Measurements from ENCODE around the gene PPP2R5C.
"Not testable (repeated sequence)": the region's sequence is repeated elsewhere in the genome, so short reads cannot be mapped to it uniquely, and the experiment has no call there.

Gene PPP2R5C

DNA sequence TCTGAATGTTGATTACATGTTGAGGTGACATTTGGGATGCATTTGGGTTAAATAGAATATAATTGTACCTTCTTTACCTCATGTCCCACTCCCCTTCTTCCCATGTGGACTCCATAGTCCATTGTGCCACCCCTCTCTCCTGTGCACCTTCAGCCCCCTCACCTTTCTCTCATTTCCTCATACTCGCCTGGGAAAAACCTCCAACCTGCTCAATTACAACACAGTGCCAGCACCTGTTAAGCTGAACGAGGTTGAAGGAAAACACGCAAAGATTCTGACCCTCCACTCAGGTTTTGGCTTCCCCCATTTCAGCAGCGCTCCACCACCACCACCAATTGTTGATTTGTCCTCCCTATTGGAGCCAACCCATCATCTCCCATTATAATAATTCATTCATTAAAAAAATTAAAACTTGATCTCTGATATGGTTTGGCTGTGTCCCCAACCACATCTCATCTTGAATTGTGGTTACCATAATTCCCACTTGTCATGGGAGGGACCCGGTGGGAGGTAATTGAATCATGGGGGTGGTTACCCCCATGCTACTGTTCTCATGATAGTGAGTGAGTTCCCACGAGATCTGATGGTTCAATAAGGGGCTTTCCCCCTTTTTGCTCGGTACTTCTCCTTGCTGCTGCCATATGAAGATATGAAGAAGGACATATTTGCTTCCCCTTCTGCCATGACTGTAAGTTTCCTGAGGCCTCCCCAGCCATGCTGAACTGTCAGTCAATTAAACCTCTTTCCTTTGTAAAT lies 33.7 kb upstream of the PPP2R5C start:
- no peak for DNase-seq

DNA sequence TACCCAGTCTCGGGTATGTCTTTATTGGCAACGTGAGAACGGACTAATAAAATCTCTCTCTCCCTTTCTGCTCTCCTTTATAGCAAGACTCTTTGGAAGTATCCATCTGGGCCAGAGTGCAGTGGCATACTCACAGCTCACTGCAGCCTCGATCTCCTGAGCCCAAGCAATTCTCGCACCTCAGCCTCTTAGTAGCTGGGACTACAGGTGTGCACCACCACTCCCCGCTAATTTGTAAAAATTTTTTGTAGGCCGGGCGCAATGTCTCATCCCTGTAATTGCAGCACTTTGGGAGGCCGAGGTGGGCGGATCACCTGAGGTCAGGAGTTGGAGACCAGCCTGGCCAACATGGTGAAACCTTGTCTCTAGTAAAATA lies 33.2 kb upstream of the PPP2R5C start:
- DNase-seq: no peak

DNA sequence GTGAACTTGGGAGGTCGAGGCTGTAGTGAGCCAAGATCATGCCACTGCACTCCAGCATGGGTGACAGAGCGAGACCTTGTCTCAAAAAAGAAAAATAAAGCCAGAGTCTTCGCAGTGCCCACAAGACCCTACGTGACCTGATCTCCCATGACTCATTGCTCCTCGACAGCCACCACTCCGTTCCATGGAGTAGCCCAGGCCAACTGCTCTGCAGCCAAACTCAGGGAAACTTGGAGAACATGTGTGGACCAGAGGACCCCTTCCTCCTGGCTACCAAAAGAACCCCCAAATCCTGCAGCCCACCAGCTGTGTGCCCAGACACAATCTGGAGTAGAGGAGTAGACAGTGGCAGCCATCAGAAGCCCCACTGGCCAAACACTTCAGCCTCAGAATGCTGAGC lies 32.1 kb upstream of the PPP2R5C start:
- no peak for DNase-seq

DNA sequence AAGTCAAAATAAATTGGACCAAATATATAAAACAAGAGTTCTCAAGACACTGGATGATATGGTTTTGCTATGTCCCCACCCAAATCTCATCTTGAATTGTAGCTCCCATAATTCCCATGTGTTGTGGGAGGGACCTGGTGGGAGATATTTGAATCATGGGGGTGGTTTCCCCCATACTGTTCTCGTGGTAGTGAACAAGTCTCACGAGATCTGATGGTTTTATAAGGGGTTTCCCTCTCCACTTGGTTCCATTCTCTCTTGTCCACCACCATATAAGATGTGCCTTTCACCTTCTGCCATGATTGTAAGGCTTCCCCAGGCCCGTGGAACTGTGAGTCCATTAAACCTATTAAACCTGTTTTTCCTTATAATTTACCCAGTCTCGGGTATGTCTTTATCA lies 31.4 kb upstream of the PPP2R5C start:
- DNase-seq: not testable (repeated sequence)

DNA sequence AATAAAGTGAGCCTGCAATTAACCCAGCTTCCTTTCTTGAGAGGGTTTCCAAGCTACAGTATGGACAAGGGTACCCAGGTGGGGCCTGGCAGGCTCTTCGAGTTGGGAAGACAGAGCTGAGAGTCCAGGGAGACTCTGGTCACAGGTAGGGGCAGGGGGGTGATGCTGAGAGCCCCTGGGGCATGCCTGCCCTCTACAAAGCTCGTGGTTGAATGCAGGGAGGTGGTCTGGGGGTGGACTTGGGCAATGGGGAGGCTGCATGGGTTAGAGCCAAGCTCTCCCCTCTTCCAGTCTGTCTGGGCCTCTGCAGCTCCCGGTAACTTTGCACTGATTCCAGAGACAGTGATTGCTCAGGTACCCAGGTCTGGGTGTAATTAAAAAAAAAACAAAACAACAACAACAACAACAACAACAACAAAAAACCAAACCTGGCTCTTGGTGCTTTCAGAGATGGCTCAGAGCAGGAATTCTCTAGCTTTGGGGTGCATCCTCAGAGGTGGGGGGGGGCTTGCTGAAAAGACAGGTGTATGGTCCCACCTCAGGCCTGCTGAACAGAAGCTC lies 30.8 kb upstream of the PPP2R5C start:
- no peak for DNase-seq

DNA sequence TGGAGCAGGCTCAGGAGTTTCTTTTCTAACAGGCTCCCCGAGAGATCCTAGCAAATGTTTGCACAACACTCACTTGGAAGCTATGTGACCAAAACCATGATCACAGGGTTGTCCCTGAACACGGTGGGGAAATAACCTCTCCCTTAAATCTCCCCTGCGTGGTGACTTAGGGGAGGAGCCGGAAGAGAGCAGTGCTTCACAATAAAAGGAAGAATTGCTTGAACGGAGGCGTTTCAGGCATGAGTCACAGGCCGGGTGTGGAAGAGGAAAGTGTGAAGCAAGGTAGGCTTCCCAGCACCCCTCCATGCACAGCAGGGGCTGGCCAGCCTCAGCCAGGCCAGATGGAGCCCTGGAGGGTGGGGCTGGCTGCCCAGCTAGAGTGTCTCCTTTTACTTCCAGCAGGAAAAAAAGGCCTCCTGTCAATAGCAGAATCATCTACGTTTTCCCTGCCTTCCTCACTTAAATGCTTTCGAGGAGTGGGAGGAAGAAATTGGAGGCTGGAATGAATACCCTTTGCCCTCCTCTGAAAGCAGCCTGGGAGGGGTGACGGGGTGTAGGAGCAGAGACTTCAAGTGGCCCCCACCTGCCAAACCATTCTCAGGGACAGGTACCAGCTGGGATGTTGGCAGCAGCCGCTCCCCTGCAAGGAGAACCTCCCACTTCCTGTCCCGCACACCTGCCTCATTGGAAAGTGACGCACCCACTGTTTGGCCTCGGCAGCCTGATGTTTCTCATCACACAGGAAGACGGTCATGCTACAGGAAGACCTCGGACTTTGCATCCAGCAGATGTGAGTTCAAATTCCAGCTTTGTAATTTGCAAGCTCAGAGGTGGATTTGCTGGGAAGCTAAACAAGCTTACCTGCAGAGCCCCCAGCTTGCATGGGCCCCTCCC lies 30.1 kb upstream of the PPP2R5C start:
- DNase-seq: peak; percentile 87

DNA sequence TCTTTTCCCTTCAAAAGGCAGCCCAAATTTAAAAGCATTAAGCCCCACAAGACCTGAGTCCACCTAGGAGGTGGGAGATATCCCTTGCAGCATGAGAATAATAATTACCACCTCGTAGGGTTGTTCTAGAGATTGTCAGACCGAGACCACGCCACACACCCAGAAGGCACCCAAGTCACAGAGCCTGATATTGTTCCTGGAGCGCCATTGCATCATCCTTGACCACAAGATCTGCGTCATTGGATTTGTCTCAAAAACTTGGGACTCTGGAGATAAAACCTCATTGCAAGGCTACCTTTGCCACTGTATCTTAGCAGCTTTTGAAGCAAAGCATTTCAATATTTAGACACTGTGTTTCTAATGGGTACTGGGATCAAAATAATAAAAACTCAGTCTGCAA lies 29.4 kb upstream of the PPP2R5C start:
- DNase-seq: no peak

DNA sequence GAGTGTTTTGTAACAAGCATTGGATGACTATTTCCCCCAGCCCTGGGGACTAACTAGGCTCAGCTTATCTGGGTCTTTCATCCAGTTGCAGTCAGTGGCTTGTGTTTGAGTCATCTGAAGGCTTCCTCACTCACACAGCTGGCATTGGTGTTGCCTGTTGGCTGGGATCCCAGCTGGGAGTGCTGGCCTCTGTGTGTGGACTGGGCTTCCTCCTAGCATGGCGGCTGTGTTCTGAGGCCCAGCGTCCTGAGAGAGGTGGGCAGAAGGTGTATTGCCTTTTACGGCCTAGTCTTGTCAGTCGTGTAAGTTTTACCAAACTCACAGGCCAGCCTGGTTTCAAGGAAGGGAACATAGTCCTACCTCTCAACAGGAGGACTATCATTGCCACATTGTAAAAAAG lies 28.3 kb upstream of the PPP2R5C start:
- DNase-seq: no peak

DNA sequence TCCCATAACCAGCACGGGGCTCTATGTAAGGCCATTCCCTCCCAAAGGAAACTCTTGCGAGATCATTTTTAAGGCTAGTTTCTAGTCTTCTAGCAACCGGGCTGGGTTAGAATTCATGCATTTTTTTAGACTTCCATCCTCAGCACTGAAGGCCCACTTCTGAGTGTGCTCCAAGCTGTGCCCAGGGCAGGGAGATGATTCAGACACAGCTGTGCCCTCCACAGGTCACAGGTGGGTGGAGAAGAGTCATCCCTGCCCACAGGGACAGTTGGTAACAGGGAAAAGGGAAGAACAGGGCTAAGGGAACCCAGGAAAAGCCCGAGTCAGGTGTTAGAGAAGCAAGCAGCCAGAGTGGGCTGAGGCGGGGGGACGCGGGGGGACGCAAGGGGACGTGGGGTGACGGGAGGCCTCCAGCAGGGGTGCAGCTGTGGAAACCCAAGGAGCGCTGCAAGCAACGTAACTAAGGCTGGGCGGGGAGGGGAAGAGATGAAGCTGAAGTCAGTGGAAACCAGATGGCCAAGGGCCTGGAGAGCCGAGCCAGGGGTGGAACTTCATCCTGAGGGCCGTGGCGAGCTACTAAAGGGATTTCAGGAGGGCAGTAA lies 27.2 kb upstream of the PPP2R5C start:
- DNase-seq: no peak

DNA sequence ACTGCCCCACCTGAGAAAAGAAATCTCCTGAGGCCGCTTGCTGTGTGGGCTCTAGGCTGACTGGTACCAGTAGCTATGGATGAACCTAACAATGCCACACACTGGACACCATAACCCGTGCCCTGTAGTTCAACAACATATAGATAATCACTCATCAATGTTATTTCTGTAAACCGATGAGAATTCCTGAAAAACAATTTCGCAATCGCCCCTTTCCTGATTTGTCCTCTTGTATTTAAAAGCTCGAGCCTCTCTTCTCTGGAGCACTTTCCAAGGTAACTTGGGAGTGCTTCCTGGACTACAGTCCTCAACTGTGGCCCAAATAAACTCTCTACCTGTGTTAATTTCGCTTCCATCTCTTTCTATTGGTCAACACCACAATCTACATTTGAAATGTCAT lies 26.1 kb upstream of the PPP2R5C start:
- no peak for DNase-seq

DNA sequence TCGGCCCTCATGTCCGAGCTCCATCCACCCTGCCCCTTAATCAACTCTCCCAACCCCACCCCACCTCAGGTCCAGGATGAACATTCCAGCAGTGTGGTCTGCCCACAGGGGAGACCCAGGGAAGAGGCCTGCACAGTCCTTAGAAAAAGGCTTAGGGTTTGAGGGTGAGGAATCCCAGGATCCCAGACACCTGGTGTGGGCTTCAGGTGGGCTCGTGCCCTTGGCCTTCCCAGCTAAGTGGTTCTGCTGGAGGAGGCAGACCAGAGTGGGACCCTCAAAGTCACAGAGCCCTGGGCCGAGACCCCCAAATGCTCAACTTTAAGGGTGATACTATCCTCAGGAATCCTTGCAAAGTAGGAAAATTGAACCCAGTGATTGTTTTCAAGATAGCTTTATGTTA lies 25.4 kb upstream of the PPP2R5C start:
- DNase-seq: no peak

DNA sequence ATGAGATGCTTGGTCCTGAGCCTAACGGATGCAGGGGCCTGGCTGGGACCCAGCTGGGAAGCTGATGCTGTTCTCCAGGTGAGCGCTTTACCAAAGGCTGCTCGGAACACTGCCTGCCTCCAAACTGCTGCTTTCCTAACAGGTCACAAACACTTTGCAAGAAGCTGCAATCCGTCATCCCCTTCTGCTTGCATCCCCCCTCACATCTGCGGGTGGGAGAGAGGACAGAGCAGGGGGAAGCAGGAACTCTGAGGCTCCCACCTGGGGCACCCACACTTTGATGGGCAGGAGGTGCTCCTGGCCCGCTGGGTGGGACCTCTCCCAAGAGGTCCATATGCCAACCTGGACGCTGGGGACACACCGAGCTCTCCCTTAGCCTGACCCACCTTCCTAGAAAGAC lies 24.9 kb upstream of the PPP2R5C start:
- DNase-seq: no peak

DNA sequence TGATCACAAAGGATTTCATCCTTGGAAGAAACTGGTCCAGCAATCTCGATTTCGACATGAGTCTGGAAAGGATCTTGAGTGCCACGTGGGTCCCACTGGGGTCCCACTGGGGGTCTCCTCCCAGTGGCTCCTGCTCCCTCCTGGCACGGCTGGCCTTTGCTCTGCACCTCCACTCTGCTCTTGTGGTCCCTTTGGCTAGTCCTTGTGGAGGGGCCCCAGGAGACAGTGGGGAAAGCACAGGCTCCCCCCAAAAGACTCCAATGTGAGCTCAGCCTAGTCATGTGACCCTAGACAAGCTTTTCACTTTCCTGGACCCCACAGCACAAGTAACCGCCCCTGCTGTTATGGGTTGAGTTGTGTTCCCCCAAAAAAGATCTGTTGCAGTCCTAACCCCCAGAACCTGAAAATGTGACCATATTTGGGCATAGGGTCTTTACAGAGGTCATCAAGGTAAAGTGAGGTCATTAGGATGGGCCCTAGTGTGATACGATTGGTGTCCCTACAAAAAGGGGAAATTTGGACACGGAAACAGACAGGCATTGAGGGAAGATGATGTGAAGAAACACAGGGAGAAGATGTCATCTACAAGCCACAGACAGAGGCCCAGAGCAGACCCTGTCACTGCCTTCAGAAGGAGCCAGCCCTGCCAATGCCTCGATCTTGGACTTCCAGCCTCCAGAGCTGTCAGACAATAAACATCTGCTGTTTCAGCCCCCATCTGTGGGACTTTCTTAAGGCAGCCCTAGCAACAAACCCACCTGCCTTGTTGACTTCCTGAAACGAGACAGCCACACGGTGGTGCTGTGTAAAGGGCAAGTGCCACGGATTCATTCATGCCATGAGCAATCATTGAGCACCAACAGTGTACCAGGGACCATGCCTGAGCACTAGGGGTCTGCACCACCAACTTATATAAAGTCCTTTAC lies 23.8 kb upstream of the PPP2R5C start:
- DNase-seq: no peak

DNA sequence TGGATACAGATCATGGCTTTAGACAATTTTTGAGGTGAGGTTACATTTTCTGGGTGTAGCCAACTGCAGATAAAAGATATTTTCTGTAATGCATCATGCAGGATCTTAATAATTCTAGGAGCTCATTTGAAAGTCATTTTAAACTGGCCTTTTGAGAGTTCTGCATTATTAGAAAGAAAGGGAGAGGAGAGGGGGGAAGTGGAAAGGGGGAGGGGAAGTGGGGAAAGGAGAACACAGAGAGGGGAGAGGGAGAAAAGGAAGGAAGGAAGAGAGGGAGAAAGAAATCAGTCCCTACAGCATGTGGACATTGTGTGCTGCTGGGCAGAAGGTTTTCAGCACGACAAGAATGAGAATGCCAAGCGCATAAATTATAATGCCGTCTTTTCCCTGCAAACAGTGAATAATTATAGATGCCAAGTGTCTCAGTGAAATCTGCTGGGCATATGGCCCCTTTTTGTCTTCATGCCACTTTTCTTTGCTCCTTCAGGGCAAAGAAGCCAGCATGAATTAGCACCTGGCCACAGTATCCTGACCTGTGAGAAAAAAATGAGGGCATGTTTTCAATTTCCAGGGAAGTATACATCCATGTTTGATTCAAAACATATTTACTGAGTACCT lies 22.7 kb upstream of the PPP2R5C start:
- no peak for DNase-seq

DNA sequence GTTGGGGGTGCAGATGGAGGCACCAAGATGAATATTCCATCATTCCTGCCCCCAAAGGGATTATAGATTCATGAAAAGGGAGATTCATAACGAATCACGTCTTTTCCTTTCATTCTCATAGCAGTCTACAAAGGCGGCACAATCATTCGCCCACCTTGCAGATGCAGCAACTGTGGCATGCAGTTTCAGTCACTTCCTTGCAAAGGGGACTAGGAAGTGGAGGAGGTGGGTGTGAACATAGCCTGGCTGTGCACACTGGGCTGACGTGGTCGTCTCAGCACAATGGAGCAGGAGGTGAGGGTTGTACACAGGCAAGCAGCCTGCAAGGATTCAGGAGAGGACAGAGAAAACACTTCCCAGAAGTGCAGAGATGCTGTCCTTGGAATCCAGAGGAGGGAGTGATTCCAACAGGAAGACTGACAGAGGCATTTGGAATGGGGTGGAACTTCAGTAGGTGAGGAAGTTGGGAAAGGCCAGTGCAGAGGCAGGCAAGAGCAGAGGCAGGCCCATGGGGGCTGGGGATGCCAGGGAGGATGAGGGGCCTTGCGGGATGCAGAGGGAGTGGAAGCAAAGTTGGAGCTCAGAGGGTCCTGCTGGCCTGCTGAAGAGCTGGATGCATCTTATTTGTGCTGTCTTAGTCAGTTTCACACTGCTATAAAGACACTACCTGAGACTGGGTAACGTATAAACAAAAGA lies 21.9 kb upstream of the PPP2R5C start:
- DNase-seq: no peak

DNA sequence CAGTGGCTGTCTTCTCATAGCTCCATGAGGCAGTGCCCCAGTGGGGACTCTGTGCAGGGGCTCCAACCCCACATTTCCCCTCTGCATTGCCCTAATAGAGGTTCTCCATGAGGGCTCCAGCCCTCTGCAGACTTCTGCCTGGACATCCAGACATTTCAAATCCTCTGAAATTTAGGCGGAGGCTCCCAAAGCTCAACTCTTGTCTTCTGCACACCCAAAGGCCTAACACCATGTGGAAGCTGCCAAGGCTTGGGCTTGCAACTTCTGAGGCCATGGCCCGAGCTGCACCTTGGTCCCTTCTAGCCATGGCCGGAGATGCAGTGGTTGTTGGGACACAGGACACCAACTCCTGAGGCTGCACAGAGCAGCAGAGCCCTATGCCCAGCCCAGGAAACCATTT lies 20.5 kb upstream of the PPP2R5C start:
- DNase-seq: no peak

DNA sequence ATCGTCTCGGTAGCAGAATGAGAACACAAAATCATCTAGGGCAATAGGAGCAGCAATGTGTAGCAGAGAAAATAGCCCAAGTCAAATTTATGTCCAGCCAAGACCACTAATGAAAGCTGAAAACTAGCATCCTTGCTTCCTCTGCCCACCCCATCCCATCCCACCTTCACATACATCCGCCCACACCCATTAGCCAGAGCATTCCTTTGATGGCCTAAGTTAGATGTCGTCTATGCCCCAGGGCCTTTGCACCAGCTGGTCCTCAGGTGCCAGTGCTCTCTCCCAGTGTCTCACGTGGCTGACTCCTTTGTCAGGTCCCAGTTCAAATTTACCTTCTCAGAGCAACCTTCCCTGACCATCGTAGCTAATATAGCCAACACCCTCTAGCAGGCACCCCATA lies 17.8 kb upstream of the PPP2R5C start:
- DNase-seq: no peak

DNA sequence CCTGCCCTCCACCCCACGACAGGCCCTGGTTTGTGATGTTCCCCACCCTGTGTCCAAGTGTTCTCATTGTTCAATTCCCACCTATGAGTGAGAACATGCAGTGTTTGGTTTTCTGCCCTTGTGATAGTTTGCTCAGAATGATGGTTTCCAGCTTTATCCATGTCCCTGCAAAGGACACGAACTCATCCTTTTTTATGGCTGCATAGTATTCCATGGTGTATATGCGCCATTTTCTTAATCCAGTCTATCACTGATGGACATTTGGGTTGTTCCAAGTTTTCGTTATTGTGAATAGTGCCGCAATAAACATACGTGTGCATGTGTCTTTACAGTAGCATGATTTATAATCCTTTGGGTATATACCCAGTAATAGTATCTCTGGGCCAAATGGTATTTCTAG lies 17.1 kb upstream of the PPP2R5C start:
- not testable (repeated sequence) for DNase-seq

DNA sequence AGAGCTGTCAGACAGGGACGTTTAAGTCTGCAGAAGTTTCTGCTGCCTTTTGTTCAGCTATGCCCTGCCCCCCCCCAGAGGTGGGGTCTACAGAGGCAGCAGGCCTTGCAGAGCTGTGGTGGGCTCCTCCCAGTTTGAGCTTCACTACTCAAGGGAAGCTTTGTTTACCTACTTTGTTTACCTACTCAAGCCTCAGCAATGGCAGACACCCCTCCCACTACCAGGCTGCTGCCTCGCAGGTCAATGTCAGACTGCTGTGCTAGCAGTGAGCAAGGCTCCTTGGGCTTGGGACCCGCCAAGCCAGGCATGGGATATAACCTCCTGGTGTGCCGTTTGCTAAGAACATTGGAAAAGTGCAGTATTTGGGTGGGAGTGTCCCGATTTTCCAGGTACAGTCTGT lies 11.8 kb upstream of the PPP2R5C start:
- peak; percentile 11 for DNase-seq

DNA sequence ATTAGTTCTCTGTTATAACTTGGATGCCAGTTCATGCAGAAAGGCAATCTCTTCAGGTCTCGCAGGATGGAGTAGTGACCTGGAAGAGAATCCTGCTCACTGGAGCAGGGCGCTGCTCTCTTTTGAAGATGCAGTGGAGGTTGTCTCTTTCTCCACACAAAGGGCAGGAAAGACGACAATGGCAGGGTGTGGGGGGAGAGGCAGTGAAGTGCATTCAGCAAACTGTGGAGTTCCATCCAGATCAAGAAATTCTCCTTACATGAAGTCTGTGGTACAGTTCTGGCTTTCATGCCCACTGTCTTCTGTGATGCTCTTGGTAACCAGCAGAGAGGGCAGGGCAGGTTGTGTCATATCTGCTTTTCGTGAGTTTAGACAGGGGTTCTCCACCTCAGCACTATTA lies 6.6 kb upstream of the PPP2R5C start:
- no peak for DNase-seq

DNA sequence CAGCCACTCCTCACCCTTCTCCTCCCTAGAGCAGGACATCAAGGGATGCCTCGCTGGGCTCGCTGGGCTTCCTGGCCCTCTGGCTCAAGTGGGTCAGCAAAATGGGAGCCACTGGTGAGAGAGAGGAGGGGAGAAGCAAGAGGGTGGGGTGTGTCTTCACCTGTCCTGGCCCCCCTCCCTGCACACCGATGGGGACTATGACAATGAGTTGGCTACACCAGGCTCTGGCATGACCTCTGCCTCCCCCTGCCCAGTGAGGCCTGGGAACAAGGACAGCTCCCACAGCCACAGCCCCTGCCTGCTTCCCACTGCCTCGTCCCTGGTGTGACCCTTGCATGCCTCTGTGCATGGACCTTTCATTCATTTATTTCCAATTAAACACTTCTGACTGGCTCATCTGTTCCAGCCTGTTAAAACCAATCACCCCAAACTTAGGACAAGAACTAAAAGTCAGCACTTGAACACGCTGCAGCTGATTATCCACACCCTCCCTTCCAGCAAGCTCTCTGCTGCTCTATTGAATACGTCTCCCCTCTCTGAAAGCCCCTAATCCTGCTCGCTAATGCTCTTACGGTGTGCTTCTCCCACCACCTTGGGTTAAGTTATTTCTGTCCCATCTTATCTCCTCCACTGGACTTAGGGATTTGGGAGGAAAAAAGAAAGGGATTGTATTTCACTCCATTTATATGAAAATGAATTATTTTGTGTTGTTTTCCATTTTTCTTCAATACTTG lies 5.8 kb upstream of the PPP2R5C start:
- DNase-seq: no peak

Data from NCI-H510A treated with DMSO at 0.1 percent for 48 hours (cell line).